HEK293 (cell line): ENCODE measurements around the gene SPINT4.
"Not testable (repeated sequence)": the region's sequence is repeated elsewhere in the genome, so short reads cannot be mapped to it uniquely, and the experiment has no call there.

ENCODE experiments used
- CTCF ChIA-PET: fragments of 350-600 bp; formaldehyde crosslinking; extraction: SDS; loops from one replicate; lab custom pipeline; 2021; ENCODE audit warnings: antibody characterized with exemption; lab: Yijun Ruan, JAX
- POLR2A ChIA-PET: fragments of 300-600 bp; formaldehyde crosslinking; extraction: SDS; loops from one replicate; lab custom pipeline; 2020; ENCODE audit warnings: antibody characterized with exemption, inconsistent platforms; lab: Yijun Ruan, JAX
- H3K27ac ChIP-seq: fragments of 200-500 bp; sonication (Bioruptor generic); 2 replicates; pipeline ENCODE4 v1.5.1; 2014; ENCODE audit warnings: low read depth, low read length, control low read depth, inconsistent platforms; ENCODE audit errors: extremely low read depth
- H3K36me3 ChIP-seq, 2 experiments: fragments of 200-500 bp in 1 of 2; sonication (Bioruptor generic) in 1 of 2; 1 replicate in 1 of 2; 2 replicates in 1 of 2; pipeline ENCODE4 v1.5.1; 2014 to 2017; ENCODE audit warnings: inconsistent platforms in 2 of 2, low read length in 2 of 2; ENCODE audit not compliant: control insufficient read depth in 2 of 2, insufficient read depth in 1 of 2
- H3K4me1 ChIP-seq: fragments of 200-500 bp; sonication (Bioruptor generic); 2 replicates; pipeline ENCODE4 v1.5.1; 2014; ENCODE audit warnings: mild to moderate bottlenecking, low read length, inconsistent platforms; ENCODE audit not compliant: control insufficient read depth, insufficient read depth
- H3K4me3 ChIP-seq: 2 replicates; pipeline ENCODE4 v1.5.1; 2011; ENCODE audit warnings: low read depth, mild to moderate bottlenecking, control low read depth, low read length, moderate library complexity
- H3K9me3 ChIP-seq: fragments of 200-500 bp; sonication (Bioruptor generic); 2 replicates; pipeline ENCODE4 v1.5.1; 2014; ENCODE audit warnings: low read depth, low read length, inconsistent platforms; ENCODE audit not compliant: control insufficient read depth, insufficient read depth
- ATF2 ChIP-seq: fragments of 450-650 bp; formaldehyde crosslinking; IDR thresholded peaks from 2 replicates; pipeline ENCODE4 v1.5.1; 2016; ENCODE audit warnings: missing biosample characterization, missing genetic modification characterization, low read depth
- HIC1 ChIP-seq: fragments of 450-650 bp; formaldehyde crosslinking; IDR thresholded peaks from 2 replicates; pipeline ENCODE4 v1.5.1; 2016; ENCODE audit warnings: missing biosample characterization, missing genetic modification characterization
- MYNN ChIP-seq: fragments of 450-650 bp; formaldehyde crosslinking; IDR thresholded peaks from 2 replicates; pipeline ENCODE4 v1.5.1; 2016; ENCODE audit warnings: missing biosample characterization, missing genetic modification characterization, borderline replicate concordance
- OVOL3 ChIP-seq: fragments of 450-650 bp; formaldehyde crosslinking; IDR thresholded peaks from 2 replicates; pipeline ENCODE4 v1.5.1; 2016; ENCODE audit warnings: missing biosample characterization, missing genetic modification characterization
- PRDM1 ChIP-seq: fragments of 450-650 bp; formaldehyde crosslinking; IDR thresholded peaks from 2 replicates; pipeline ENCODE4; 2016; ENCODE audit warnings: missing biosample characterization, missing genetic modification characterization
- ZEB2 ChIP-seq: fragments of 450-650 bp; formaldehyde crosslinking; IDR thresholded peaks from 2 replicates; pipeline ENCODE4 v1.5.1; 2016; ENCODE audit warnings: missing biosample characterization, missing genetic modification characterization
- ZIC2 ChIP-seq: fragments of 450-650 bp; formaldehyde crosslinking; IDR thresholded peaks from 2 replicates; pipeline ENCODE4 v1.5.1; 2016; ENCODE audit warnings: missing biosample characterization, missing genetic modification characterization
- ZNF121 ChIP-seq: fragments of 450-650 bp; formaldehyde crosslinking; IDR thresholded peaks from 2 replicates; pipeline ENCODE4 v1.5.1; 2016; ENCODE audit warnings: missing biosample characterization, missing genetic modification characterization
- ZNF157 ChIP-seq: fragments of 450-650 bp; formaldehyde crosslinking; IDR thresholded peaks from 2 replicates; pipeline ENCODE4 v1.5.1; 2016; ENCODE audit warnings: missing biosample characterization, missing genetic modification characterization
- ZNF223 ChIP-seq: fragments of 450-650 bp; formaldehyde crosslinking; IDR thresholded peaks from 2 replicates; pipeline ENCODE4 v1.5.1; 2016; ENCODE audit warnings: missing biosample characterization, missing genetic modification characterization
- ZNF341 ChIP-seq: fragments of 450-650 bp; formaldehyde crosslinking; IDR thresholded peaks from 2 replicates; pipeline ENCODE4; 2016; ENCODE audit warnings: low read depth, missing biosample characterization, missing genetic modification characterization
- ZNF416 ChIP-seq: fragments of 450-650 bp; formaldehyde crosslinking; IDR thresholded peaks from 2 replicates; pipeline ENCODE4 v1.5.1; 2016; ENCODE audit warnings: missing biosample characterization, missing genetic modification characterization
- ZNF529 ChIP-seq: fragments of 450-650 bp; formaldehyde crosslinking; IDR thresholded peaks from 2 replicates; pipeline ENCODE4 v1.5.1; 2017; ENCODE audit warnings: missing genetic modification characterization, missing biosample characterization; ENCODE audit not compliant: insufficient replicate concordance
- ZNF664 ChIP-seq: fragments of 450-650 bp; formaldehyde crosslinking; IDR thresholded peaks from 2 replicates; pipeline ENCODE4 v1.5.1; 2016; ENCODE audit warnings: missing biosample characterization, missing genetic modification characterization
- ZNF830 ChIP-seq: fragments of 450-650 bp; IDR thresholded peaks from 2 replicates; pipeline ENCODE4 v1.5.0; 2018; ENCODE audit warnings: missing biosample characterization, missing genetic modification characterization, low read depth, mild to moderate bottlenecking, moderate library complexity
- ZNF837 ChIP-seq: fragments of 450-650 bp; formaldehyde crosslinking; IDR thresholded peaks from 2 replicates; pipeline ENCODE4 v1.5.1; 2016; ENCODE audit warnings: missing biosample characterization, missing genetic modification characterization
- ZSCAN30 ChIP-seq: fragments of 450-650 bp; IDR thresholded peaks from 2 replicates; pipeline ENCODE4 v1.5.1; 2018; ENCODE audit warnings: missing biosample characterization, mild to moderate bottlenecking, missing genetic modification characterization, moderate library complexity
- TF ChIP-seq, protein P1 (sequence below): fragments of 450-650 bp; formaldehyde crosslinking; IDR thresholded peaks from 2 replicates; pipeline ENCODE4 v1.5.1; 2016; ENCODE audit warnings: missing biosample characterization, missing genetic modification characterization

SPINT4 gene

GRCh38 chr20:45758096-45758495, 35.9 kb downstream of the SPINT4 start (continued):
- TF ChIP-seq HIC1 (tag by site-specific recombination): no peak
- TF ChIP-seq ZIC2 (tag by site-specific recombination): no peak
- no peak for TF ChIP-seq ZNF223
- no peak for TF ChIP-seq MYNN (tag by site-specific recombination)
- no peak for TF ChIP-seq ZEB2 (tag by site-specific recombination)
- no peak for TF ChIP-seq ATF2
- TF ChIP-seq OVOL3: no peak
- TF ChIP-seq ZNF664 (tag by site-specific recombination): no peak
- TF ChIP-seq, all 188 proteins: peak for 0

- CTCF ChIA-PET, H3K4me1 ChIP-seq, H3K36me3 ChIP-seq, H3K9me3 ChIP-seq, H3K4me3 ChIP-seq, H3K27ac ChIP-seq, POLR2A ChIA-PET: not testable (repeated sequence)
Measured at GRCh38 chr20:45759921-45760320, 37.8 kb downstream of the SPINT4 start.

GRCh38 chr20:45761966-45762365, 39.8 kb downstream of the SPINT4 start:
- H3K9me3 ChIP-seq, H3K27ac ChIP-seq, H3K36me3 ChIP-seq, H3K4me1 ChIP-seq, H3K4me3 ChIP-seq, POLR2A ChIA-PET: not testable (repeated sequence)
- CTCF ChIA-PET: interaction anchor here (0.6 to 2.0 kb wide), 3 partner anchors 9 to 666 kb away, joined by 3 to 4 read pairs (median 3); no protein-coding TSS in a partner anchor

DNA sequence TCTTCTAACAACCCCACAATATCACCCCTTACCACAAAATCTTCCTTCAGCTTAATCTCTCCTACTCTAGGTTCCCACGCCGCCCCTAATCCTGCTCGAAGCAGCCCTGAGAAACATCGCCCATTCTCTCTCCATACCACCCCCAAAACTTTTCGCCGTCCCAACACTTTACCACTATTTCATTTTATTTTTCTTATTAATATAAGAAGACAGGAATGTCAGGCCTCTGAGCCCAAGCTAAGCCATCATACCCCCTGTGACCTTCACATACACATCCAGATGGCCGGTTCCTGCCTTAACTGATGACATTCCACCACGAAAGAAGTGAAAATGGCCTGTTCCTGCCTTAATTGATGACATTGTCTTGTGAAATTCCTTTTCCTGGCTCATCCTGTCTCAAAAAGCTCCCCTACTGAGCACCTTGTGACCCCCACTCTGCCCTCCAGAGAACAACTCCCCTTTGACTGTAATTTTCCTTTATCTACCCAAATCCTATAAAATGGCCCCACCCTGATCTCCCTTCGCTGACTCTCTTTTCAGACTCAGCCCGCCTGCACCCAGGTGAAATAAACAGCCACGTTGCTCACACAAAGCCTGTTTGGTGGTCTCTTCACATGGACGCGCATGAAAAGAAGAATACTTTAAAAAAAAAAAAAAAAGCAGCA, 42.6 kb downstream of the SPINT4 start:
- not testable (repeated sequence) for H3K36me3 ChIP-seq, H3K27ac ChIP-seq, H3K4me3 ChIP-seq, H3K4me1 ChIP-seq, H3K9me3 ChIP-seq
- POLR2A ChIA-PET: interaction anchor here (0.6 kb wide), 1 partner anchor 15 kb away, joined by 3 read pairs; no protein-coding TSS in a partner anchor
- CTCF ChIA-PET: interaction anchor here (0.6 kb wide), 3 partner anchors 142 to 309 kb away, joined by 3 to 4 read pairs (median 3); no protein-coding TSS in a partner anchor

DNA sequence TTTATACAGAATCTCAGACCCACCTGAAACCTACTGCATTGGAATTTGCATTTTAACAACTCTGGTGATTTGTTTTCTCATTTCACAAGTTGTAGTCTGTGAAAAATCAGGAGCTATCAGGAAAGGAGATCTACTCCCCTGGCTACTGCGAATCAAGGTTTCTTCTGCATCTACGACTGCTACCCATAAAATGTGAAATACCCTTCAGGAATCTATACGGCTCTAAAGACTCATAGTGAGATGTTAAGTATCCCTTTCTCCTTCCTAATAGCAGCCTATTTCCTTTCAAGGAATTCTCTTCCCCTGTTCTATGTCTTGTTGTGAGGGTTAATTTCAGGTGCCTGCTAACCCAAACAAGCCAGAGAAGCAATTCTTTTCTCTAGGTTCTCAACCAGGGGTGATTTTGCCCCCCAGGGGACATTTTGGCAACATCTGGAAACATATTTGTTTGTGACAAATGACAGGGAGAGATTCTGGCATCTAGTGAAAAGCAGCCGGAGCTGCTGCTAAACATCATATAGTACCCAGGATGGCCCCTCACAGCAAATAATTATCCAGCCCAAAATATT, 43.2 kb downstream of the SPINT4 start:
- no peak overlapping the region for H3K4me3 ChIP-seq
- ChIA-PET CTCF (interaction anchor here (0.6 to 1.0 kb wide), 4 partner anchors 10 to 309 kb away, joined by 3 to 4 read pairs (median 4); no protein-coding TSS in a partner anchor), POLR2A (interaction anchor here (0.6 kb wide), 1 partner anchor 15 kb away, joined by 3 read pairs; no protein-coding TSS in a partner anchor)
- H3K4me1 ChIP-seq: no peaks in the 10 kb centered on the region
- no peaks in the 10 kb centered on the region for H3K9me3 ChIP-seq
- H3K27ac ChIP-seq: no peak overlapping the region
- no peaks in the 10 kb centered on the region for H3K36me3 ChIP-seq
- TF ChIP-seq ZNF121: no peak
- TF ChIP-seq ZSCAN30: no peak
- TF ChIP-seq ZNF416 (tag by site-specific recombination): no peak
- TF ChIP-seq, protein P1, sequence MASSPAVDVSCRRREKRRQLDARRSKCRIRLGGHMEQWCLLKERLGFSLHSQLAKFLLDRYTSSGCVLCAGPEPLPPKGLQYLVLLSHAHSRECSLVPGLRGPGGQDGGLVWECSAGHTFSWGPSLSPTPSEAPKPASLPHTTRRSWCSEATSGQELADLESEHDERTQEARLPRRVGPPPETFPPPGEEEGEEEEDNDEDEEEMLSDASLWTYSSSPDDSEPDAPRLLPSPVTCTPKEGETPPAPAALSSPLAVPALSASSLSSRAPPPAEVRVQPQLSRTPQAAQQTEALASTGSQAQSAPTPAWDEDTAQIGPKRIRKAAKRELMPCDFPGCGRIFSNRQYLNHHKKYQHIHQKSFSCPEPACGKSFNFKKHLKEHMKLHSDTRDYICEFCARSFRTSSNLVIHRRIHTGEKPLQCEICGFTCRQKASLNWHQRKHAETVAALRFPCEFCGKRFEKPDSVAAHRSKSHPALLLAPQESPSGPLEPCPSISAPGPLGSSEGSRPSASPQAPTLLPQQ: no peak
- TF ChIP-seq ZNF157 (tag by site-specific recombination): no peak
- no peak for TF ChIP-seq ZNF837
- no peak for TF ChIP-seq ZNF341 (tag by site-specific recombination)
- no peak for TF ChIP-seq ZNF529 (tag by site-specific recombination)
- TF ChIP-seq PRDM1: no peak
- TF ChIP-seq HIC1 (tag by site-specific recombination): no peak
- no peak for TF ChIP-seq ZNF830 (tag by site-specific recombination)
